Astrocyte (in vitro differentiated cells and primary cell): Measurements from ENCODE around the gene NYNRIN. TPM values are rescaled to one million over a fixed set of nuclear protein-coding genes. Genes with fewer than 3 reads are reported as not detected.
A peak's percentile ranks its signal among the peaks of the same experiment; 100 is the strongest.
"Not testable (repeated sequence)": the region's sequence is repeated elsewhere in the genome, so short reads cannot be mapped to it uniquely, and the experiment has no call there.

ENCODE experiments used
- DNase-seq: peaks from one replicate; pipeline ENCODE4 v3.0.0-alpha.2; 2010; ENCODE audit warnings: low read depth
- FAIRE-seq: peaks from 2 replicates; lab custom pipeline; 2011; peaks lifted over from hg19 to GRCh38; lab: Jason Lieb, UNC
- H2AFZ ChIP-seq: 2 replicates; pipeline ENCODE4 v1.6.0; 2012; ENCODE audit warnings: low read depth, low read length, inconsistent platforms
- H3K27ac ChIP-seq: 2 replicates; pipeline ENCODE4 v1.5.1; 2011; ENCODE audit warnings: low read depth, low read length, inconsistent platforms
- H3K27me3 ChIP-seq: 2 replicates; pipeline ENCODE4 v1.6.0; 2011; ENCODE audit warnings: low read length, inconsistent platforms; ENCODE audit not compliant: insufficient read depth
- H3K36me3 ChIP-seq: 2 replicates; pipeline ENCODE4 v1.5.1; 2011; ENCODE audit warnings: low read length, inconsistent platforms; ENCODE audit not compliant: insufficient read depth
- H3K4me1 ChIP-seq: 2 replicates; pipeline ENCODE4 v1.5.1; 2011; ENCODE audit warnings: low read length, inconsistent platforms; ENCODE audit not compliant: insufficient read depth
- H3K4me2 ChIP-seq: 2 replicates; pipeline ENCODE4 v1.6.0; 2012; ENCODE audit warnings: low read length, inconsistent platforms
- H3K4me3 ChIP-seq: 2 replicates; pipeline ENCODE4 v1.5.1; 2011; ENCODE audit warnings: low read depth, mild to moderate bottlenecking, low read length, inconsistent platforms; ENCODE audit not compliant: insufficient read depth
- H3K79me2 ChIP-seq: 2 replicates; pipeline ENCODE4 v1.6.0; 2012; ENCODE audit warnings: mild to moderate bottlenecking, low read length, inconsistent platforms; ENCODE audit not compliant: insufficient read depth
- H3K9ac ChIP-seq: 2 replicates; pipeline ENCODE4 v1.6.0; 2012; ENCODE audit warnings: mild to moderate bottlenecking, low read length, inconsistent platforms
- H3K9me3 ChIP-seq: 2 replicates; pipeline ENCODE4 v1.5.1; 2012; ENCODE audit warnings: low read depth, mild to moderate bottlenecking, low read length, inconsistent platforms; ENCODE audit not compliant: insufficient read depth
- H4K20me1 ChIP-seq: 2 replicates; pipeline ENCODE4 v1.6.0; 2012; ENCODE audit warnings: low read length, inconsistent platforms; ENCODE audit not compliant: insufficient read depth
- H3K27ac Mint-ChIP-seq: one replicate; pipeline ENCODE4 v1.8.0; 2021; ENCODE audit warnings: mild to moderate bottlenecking, mixed read lengths; ENCODE audit not compliant: unreplicated experiment
- H3K27me3 Mint-ChIP-seq: one replicate; pipeline ENCODE4 v1.8.0; 2021; ENCODE audit warnings: low read depth, mixed read lengths; ENCODE audit not compliant: unreplicated experiment
- H3K36me3 Mint-ChIP-seq: one replicate; pipeline ENCODE4 v1.8.0; 2021; ENCODE audit warnings: low read depth, mixed read lengths; ENCODE audit not compliant: unreplicated experiment
- H3K4me1 Mint-ChIP-seq: one replicate; pipeline ENCODE4 v1.8.0; 2021; ENCODE audit warnings: low read depth, mixed read lengths; ENCODE audit not compliant: unreplicated experiment
- H3K4me3 Mint-ChIP-seq: one replicate; pipeline ENCODE4 v1.8.0; 2021; ENCODE audit warnings: mild to moderate bottlenecking, moderate library complexity, mixed read lengths; ENCODE audit not compliant: unreplicated experiment
- H3K9me3 Mint-ChIP-seq: one replicate; pipeline ENCODE4 v1.8.0; 2021; ENCODE audit warnings: mild to moderate bottlenecking, mixed read lengths; ENCODE audit not compliant: unreplicated experiment
- EZH2 ChIP-seq: IDR thresholded peaks from 2 replicates; pipeline ENCODE4 v1.6.1; 2012; ENCODE audit warnings: mild to moderate bottlenecking, low read length, inconsistent platforms; ENCODE audit not compliant: insufficient read depth
- total RNA-seq: library from RNA; stranded (reverse); gene quantifications from 2 replicates; pipeline ENCODE4 v1.2.1, GENCODE V29; 2021
- TF ChIP-seq, protein P1 (sequence below): IDR thresholded peaks from 2 replicates; pipeline ENCODE4 v1.5.1; 2011; ENCODE audit warnings: low read depth, mild to moderate bottlenecking, inconsistent platforms, low read length, moderate library complexity; ENCODE audit not compliant: insufficient read depth

Gene NYNRIN
- total RNA-seq, 1 donor from 2014 or later = 25.4 TPM

DNA sequence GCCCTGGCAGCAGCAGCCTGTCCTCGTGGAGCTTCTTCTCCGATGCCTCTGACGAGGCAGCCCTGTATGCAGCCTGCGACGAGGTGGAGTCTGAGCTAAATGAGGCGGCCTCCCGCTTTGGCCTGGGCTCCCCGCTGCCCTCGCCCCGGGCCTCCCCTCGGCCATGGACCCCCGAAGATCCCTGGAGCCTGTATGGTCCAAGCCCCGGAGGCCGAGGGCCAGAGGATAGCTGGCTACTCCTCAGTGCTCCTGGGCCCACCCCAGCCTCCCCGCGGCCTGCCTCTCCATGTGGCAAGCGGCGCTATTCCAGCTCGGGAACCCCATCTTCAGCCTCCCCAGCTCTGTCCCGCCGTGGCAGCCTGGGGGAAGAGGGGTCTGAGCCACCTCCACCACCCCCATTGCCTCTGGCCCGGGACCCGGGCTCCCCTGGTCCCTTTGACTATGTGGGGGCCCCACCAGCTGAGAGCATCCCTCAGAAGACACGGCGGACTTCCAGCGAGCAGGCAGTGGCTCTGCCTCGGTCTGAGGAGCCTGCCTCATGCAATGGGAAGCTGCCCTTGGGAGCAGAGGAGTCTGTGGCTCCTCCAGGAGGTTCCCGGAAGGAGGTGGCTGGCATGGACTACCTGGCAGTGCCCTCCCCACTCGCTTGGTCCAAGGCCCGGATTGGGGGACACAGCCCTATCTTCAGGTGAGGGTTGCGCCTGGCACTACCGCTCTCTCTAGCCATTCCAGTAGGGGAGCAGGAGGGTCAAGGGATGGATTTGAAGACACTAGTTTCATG, 28.7 kb upstream of the NYNRIN start:
- H3K4me1 Mint-ChIP-seq = peaks cover 18% of the 10 kb centered on the region
- DNase-seq (no peak), FAIRE-seq (no peak)
- Histone ChIP-seq H3K9me3 (no peaks in the 10 kb centered on the region), H3K4me2 (no peak overlapping the region), H3K79me2 (no peaks in the 10 kb centered on the region), H2AFZ (no peak overlapping the region), H4K20me1 (peaks cover 23% of the 10 kb centered on the region), H3K36me3 (peaks cover 9% of the 10 kb centered on the region), H3K27ac (no peak overlapping the region), H3K27me3 (no peaks in the 10 kb centered on the region), H3K4me3 (no peak overlapping the region), H3K9ac (no peak overlapping the region), H3K4me1 (peaks cover 19% of the 10 kb centered on the region)
- H3K36me3 Mint-ChIP-seq = peaks cover 20% of the 10 kb centered on the region
- peak overlapping the region; percentile 60 for H3K4me3 Mint-ChIP-seq
- no peaks in the 10 kb centered on the region for H3K27me3 Mint-ChIP-seq
- H3K27ac Mint-ChIP-seq = no peak overlapping the region
- TF ChIP-seq EZH2 = no peak
- no peaks in the 10 kb centered on the region for H3K9me3 Mint-ChIP-seq

DNA sequence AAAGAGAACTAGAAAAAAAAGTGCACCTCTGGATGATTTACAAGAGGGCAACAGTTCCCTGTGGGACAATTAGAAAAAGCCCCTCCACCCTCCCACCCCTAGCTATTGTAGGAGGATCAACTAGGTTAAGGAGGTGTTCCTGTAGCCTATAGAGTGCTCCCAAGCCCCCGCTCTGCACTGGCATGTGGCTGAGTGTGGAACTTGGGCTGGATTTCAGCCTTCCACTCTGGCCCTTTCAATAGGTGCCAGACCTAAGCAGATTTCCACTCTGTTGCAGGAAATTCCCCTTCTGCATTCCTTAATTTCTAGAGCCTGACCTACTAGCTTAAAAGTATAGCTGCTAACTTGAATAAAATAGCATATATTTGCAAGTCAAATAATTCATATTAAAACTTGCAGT, 28.1 kb upstream of the NYNRIN start:
- Histone ChIP-seq H3K4me2 (no peak overlapping the region), H4K20me1 (peaks cover 26% of the 10 kb centered on the region), H3K9ac (no peak overlapping the region), H3K79me2 (no peaks in the 10 kb centered on the region), H3K4me1 (peaks cover 17% of the 10 kb centered on the region), H2AFZ (no peak overlapping the region), H3K9me3 (no peaks in the 10 kb centered on the region), H3K27ac (no peak overlapping the region), H3K36me3 (peaks cover 12% of the 10 kb centered on the region), H3K27me3 (no peaks in the 10 kb centered on the region), H3K4me3 (no peak overlapping the region)
- no peak for DNase-seq
- no peak for TF ChIP-seq EZH2
- TF ChIP-seq, protein P1, sequence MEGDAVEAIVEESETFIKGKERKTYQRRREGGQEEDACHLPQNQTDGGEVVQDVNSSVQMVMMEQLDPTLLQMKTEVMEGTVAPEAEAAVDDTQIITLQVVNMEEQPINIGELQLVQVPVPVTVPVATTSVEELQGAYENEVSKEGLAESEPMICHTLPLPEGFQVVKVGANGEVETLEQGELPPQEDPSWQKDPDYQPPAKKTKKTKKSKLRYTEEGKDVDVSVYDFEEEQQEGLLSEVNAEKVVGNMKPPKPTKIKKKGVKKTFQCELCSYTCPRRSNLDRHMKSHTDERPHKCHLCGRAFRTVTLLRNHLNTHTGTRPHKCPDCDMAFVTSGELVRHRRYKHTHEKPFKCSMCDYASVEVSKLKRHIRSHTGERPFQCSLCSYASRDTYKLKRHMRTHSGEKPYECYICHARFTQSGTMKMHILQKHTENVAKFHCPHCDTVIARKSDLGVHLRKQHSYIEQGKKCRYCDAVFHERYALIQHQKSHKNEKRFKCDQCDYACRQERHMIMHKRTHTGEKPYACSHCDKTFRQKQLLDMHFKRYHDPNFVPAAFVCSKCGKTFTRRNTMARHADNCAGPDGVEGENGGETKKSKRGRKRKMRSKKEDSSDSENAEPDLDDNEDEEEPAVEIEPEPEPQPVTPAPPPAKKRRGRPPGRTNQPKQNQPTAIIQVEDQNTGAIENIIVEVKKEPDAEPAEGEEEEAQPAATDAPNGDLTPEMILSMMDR = no peak
- Mint-ChIP-seq H3K27ac (no peak overlapping the region), H3K9me3 (no peaks in the 10 kb centered on the region), H3K4me1 (peaks cover 13% of the 10 kb centered on the region), H3K36me3 (peaks cover 23% of the 10 kb centered on the region), H3K27me3 (no peaks in the 10 kb centered on the region), H3K4me3 (peak overlapping the region; percentile 60)
- no peak for FAIRE-seq

DNA sequence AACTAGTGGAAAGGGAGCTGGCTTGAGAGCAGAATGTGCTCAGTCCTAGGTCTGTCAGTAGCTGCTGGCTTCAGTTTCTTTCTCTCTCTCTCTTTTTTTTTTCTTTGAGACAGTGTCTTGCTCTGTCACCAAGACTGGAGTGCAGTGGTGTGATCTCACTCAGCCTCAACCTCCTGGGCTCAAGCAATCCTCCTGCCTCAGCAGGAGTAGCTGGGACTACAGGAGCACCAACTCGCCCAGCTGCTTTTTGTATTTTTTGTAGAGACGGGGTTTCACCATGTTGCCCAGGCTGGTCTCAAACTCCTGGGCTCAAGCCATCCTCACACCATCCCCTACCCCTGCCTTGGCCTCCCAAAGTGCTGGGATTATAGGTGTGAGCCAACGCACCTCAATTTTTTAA, 27.2 kb upstream of the NYNRIN start:
- peak overlapping the region; percentile 50 for H3K4me3 Mint-ChIP-seq

More for the DNA sequence above, 27.2 kb upstream of the NYNRIN start:
- H2AFZ ChIP-seq, DNase-seq, H3K4me2 ChIP-seq, H3K27ac Mint-ChIP-seq, H3K9me3 Mint-ChIP-seq, H3K27me3 Mint-ChIP-seq, H3K9me3 ChIP-seq, FAIRE-seq, H3K27ac ChIP-seq, H3K9ac ChIP-seq, H3K4me3 ChIP-seq, H3K27me3 ChIP-seq, H3K79me2 ChIP-seq, H3K4me1 Mint-ChIP-seq: not testable (repeated sequence)
- H3K4me1 ChIP-seq = peaks cover 16% of the 10 kb centered on the region
- peaks cover 27% of the 10 kb centered on the region for H4K20me1 ChIP-seq
- peaks cover 23% of the 10 kb centered on the region for H3K36me3 Mint-ChIP-seq
- peaks cover 12% of the 10 kb centered on the region for H3K36me3 ChIP-seq
